HG03565 (cell line): Measurements from ENCODE around the gene ZSCAN25.
"Not testable (repeated sequence)": the region's sequence is repeated elsewhere in the genome, so short reads cannot be mapped to it uniquely, and the experiment has no call there.

ENCODE experiments used
- ATAC-seq: cut with Tn5 transposase; IDR thresholded peaks from one replicate; pipeline ENCODE4 v1.9.1; 2021; ENCODE audit warnings: mild to moderate bottlenecking, moderate library complexity; ENCODE audit not compliant: unreplicated experiment

The ZSCAN25 gene

DNA sequence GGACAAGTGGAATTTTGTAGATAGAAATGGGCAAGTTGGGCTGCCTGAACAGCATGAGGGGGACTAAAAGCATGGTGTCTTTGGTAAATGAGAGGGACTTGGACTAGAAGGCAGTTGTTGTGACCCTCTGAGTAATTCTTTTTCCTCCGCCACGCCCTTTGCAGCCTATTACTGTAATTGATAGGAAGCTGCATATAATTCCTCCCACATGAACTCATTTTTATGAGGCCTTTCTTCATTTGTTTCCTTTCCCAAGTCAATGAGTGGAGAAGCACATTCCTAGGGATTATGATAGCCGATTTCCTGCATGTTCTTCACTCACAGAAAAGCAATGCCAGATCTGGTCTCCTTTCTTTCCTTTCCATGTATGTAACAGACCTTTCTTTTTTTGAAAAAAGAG, 27.7 kb downstream of the ZSCAN25 start:
- ATAC-seq, result no peak

DNA sequence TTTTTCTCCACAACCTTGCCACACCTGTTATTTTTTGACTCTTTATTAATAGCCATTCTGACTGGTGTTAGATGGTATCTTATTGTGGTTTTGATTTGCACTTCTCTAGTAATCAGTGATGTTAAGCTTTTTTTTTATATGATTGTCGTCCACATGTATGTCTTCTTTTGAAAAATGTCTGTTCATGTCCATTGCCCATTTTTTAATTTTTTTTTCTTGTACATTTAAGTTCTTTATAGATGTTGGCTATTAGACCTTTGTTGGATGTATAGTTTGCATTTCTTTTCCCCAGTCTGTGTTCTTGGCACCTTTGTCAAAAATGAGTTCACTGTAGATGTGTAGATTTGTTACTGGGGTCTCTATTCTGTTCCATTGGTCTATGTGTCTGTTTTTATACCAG, 28.8 kb downstream of the ZSCAN25 start:
- no peak for ATAC-seq

DNA sequence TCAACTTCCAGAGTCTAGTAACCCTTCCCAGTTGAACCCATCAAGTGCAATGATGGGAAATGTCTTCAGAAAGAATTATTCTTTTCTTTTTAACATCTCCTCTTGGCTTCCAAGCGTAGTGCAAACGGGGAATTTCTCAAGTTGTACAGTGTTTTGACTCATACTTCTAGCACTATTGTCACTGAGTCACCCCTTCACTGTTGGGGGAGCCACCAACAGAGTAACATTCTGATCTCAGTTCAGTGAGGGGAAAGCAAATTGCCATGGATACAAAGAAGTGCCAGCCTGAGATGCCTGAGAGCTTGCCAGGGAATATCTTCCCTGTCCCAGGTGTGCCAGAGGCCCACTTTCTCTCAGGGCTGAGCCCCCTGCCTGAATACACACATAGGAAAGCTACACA, 32.1 kb downstream of the ZSCAN25 start:
- no peak for ATAC-seq

DNA sequence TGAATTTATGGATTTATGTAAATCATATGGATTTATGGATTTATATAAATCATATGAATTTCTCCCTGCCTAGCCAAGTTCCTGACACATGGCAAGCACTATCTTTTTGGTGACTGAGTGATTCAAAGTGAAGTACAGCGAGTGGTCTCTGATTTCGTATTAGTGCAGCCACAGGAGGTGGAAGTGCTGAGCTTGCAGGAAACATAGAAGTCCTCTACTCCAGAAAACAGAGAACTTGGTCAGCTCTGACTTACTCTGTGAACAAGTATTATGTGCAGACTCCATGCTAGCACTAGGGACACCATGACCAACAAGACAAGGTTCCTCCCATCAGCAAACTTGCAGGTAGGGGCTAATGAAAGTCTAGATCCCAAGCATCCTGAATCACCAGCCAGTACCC, 34.5 kb downstream of the ZSCAN25 start:
- no peak for ATAC-seq

DNA sequence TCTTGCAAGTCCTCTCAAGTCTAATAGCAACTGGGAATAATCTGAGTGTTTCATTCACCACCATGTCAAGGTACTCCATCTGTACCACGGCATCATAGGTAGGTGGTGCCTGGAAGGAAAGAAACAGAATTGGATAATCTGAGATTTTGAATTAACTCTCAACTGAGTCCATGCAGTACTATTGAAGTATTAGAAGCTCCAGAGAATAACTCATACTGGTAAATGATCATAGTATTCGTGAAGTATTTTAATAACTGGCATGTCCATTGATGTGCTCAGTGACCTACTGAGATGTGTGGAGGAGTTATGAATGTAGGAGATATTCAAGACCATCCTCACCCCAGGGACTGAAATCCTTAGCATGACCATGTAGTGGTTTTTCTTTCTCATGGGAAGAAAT, 35.9 kb downstream of the ZSCAN25 start:
- ATAC-seq, result no peak

DNA sequence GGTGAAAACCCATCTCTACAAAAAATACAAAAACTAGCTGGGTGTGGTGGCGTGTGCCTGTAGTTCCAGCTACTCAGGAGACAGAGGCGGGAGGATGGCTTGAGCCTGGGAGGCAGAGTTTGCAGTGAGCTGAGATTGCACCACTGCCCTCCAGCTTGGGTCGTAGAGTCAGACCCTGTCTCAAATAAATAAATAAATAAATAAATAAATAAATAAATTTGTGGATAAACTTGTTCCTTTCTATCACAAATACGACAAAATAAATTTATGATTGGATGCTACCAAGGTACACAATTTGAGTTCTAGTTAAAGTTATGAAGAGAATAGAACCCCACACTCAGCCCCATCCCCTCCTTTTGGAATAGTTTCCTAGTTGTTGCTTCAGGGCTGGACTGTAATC, 36.5 kb downstream of the ZSCAN25 start:
- not testable (repeated sequence) for ATAC-seq

DNA sequence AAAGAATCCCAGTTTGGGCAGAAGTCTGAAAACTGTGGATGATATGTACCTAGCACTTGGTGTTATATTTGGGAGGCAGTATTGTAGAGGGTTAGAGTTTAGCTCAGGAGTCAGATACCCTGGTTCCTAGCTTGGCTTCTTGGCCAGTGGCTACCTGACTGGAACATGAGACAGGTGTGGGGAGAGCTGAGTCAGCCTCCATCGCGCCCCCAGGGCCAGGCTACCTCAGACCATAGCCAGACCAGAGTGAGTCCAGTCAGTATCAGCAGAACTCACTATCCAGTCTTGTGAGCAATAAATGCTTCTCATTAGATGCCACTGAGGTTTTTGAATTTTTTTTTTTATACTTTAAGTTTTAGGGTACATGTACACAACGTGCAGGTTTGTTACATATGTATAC, 37.0 kb downstream of the ZSCAN25 start:
- no peak for ATAC-seq

DNA sequence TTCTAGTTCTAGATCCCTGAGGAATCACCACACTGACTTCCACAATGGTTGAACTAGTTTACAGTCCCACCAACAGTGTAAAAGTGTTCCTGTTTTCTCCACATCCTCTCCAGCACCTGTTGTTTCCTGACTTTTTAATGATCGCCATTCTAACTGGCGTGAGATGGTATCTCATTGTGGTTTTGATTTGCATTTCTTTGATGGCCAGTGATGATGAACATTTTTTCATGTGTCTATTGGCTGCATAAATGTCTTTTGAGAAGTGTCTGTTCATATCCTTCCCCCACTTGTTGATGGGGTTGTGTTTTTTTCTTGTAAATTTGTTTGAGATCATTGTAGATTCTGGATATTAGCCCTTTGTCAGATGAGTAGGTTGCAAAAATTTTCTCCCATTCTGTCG, 37.9 kb downstream of the ZSCAN25 start:
- not testable (repeated sequence) for ATAC-seq

DNA sequence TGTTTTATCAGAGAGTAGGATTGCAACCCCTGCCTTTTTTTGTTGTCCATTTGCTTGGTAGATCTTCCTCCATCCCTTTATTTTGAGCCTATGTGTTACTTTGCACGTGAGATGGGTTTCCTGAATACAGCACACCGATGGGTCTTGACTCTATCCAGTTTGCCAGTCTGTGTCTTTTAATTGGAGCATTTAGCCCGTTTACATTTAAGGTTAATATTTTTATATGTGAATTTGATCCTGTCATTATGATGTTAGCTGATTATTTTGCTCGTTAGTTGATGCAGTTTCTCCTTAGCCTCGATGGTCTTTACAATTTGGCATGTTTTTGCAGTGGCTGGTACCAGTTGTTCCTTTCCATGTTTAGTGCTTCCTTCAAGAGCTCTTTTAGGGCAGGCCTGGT, 41.1 kb downstream of the ZSCAN25 start:
- not testable (repeated sequence) for ATAC-seq

DNA sequence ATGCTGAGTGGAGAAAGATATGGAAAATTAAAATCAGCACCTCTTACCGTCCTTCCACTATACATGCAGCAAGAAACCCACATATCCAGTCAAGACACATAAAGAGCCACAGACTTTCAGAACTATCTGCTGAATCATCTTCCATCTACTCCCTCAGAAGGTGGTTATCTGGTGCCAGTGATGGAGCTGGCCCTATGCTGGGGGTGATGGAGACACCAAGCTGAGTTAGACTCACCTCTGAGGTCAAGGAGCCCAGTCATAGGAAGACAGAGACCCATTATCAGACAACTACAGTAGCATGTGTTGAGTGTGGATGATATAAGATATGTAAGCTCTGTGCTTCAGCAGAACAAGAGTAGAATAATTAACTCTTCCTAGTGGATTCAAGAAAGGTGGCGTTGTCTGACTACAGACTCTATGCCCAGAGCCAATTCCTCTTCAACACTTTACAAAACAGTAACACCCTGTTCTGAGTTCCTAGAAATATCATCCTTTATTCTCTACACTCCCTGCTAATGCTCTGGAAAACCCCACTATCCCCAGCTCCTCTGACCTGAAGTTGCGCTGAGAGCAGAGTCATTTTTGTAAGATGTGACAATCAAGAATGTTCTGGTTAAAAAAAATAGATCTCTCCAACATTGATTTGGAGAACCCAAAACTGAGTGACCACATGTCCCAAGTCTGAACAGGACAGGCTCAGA, 48.7 kb downstream of the ZSCAN25 start:
- ATAC-seq, result no peak

DNA sequence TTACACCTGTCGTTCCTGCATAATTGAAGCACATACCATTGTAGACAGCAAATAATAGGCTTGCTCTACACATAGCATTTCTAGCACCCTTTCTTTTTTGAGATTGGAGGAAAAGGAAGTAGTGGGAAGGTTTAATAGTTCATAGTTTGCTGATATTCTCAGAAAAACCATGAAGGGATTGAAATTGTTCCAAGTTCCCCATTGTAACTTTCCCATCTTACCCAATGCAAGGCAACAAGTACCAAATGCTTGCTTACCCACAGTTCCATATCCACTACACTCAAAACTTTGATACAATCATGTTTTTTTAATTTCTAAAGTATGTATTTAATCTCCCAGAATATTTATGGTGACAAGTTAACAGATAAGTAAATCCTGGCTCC, 49.3 kb downstream of the ZSCAN25 start:
- ATAC-seq, result no peak

DNA sequence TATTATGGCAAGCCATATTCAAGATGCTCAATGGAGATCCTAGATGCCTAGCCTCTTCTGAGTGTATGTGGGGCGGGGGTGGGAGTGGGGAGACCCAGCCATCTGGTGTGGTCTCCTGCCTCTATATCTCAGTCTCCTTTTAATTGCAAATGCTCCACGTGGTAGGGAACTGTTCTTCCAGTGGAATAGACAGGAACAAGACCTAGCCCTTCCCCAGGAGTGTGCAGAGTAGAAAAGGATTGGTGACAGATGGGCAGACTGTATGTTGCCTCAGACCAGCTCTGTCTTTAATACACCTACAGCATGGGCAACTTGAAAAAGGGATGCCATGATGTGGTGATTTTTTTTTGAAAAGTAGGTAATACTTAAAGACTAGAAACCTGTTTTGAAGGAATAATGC, 50.4 kb downstream of the ZSCAN25 start:
- ATAC-seq, result no peak

DNA sequence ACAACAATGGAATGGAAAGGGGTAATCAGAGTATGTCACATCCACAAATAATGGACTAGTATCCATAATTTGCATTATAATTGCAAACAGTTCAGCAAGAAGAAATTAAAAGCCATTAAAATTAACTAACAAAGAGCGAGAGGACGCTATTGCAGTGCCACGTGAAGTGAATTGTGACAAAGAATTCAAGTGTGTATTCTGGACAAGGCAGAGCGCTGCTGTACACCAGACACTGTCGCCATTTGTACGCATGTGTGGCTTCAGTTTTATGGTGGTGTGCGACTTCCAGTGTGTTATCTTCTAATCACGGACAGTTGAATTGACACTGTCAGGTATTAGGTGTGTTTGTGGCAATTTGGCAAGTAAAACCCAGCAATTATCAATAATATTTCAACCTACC, 51.8 kb downstream of the ZSCAN25 start:
- ATAC-seq, result no peak

DNA sequence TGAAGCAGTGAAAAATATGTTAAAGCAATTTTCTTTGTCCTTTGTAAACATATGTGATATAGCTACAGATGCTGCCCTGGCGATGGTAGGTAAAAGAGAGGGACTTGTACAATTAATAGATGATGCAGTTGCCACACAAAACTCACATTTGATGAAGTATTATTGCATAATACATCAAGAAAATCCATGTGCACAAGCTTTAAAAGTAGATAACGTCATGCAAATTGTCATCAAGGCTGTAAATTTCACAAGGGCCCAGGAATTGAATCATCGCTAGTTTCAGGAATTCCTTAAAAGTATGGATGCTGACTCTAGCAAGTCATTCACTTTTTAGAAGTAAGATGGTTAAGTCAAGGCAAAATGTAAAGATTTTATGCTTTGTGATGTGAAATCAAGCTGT, 53.0 kb downstream of the ZSCAN25 start:
- no peak for ATAC-seq

DNA sequence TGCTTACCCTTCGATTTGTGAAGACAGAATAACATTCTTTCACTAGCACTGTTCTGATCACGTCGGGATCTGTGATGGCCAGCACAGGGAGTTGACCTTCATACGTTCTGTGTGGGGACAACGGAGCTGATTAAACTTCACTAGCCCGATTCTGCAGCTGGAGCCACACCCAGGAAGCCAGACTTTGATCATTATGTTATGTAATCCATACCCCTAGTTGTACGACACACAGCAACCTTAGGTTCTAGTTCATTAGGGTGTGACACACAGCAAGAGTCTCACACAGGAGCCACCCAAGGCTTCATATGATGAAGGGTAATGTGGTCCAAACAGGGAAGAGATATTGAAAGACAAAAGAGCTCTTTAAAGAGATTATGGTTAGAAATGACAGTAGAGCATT, 55.8 kb downstream of the ZSCAN25 start:
- no peak for ATAC-seq

DNA sequence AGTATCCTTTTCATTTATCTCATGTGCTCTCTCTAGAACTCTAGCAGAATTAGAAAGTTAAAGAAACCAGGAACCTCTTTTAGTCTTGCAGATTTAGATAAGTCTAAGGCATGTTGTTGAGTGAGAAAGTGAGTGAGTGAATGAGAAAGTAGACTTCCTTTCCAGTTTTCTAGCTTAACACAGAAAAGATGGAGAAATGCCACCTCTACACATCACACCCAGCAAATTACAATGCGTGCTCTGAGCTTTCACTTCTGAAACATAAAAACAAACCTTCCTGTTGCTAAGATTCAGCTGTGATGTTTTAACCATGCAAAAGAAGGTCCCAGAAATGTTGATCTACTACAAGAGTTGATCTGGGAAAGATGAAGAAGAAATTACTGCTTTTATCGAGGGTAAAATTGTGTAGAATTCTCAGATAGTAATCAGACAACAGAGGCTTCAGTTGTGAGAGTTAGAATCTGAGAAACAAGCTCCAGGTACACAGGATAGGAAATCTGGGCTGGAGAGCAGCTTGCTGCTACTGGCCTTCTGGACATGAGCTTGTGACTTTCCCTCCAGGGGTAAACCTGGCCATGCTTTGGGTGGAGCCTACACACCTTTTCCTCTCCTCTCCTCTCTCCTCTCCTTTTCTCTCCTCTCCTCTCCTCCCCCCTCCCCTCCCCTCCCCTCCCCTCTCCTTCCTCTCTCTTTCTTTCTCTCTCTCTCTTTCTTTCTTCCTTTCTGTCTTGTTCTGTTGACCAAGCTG, 58.4 kb downstream of the ZSCAN25 start:
- no peak for ATAC-seq

DNA sequence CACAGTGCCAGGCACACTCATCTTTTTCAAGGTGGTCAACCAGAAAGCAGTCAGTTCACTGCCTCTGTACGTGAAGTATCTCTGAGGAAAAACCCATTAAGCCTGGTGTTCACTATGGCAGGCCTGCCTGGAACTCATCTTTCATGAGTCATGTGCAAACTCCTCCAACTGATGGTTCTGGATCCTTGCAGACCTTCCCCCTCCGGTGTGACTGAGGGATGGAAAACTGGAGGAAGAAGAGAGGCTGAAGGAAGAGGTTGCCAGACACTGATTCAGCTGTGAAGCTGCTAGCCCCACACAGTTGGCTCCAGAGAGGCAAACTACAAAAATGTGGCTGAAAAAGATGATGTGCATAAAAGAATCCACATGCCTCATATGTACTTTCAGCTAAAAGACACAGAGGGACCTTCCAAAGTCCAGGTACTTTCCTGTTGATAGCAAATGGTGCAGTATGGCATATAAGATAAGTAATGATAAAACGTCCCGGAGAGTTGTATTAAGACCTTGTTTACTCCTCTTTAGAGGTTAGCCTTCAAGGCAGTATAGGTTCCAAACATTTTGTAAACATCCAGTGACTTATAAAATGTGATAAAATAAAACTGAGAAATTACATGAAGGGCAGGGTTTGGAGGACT, 60.4 kb downstream of the ZSCAN25 start:
- no peak for ATAC-seq

DNA sequence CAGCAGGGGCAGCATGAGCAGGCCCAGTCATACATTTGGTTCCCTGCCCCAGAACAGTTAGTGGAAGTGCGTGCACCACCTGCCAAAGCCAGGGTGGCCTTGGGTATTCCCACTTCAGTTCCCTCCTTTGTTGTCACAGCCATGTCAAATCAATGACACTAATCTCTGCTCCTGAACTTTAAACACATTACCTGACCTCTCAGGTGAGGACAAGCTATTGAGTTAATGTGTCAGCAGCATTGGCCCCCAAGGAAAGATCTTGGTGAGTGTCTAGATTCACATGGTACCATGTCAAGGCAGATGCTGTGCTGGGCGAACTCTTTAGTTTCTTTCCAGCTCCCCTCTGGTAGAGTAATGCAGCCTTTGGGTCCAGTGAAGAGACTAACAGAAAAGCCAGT, 60.9 kb downstream of the ZSCAN25 start:
- ATAC-seq, result no peak

DNA sequence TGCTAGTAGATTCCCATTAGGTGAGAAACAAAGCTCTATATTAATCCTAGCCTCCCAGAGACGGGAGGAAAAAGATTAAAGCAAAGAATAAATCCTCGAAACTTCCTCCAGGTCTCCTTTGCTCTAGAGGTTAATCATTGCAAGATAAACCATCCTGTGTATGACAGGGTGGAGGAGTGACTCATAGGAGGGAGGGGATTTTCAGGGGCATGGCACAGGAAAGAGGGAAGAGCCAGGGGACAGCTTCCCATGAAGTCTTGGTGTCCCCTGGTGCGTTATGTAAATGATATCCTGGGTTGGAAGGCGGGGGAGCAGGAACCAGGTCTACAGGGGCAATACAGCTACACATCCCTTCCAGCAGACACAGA, 62.3 kb downstream of the ZSCAN25 start:
- no peak for ATAC-seq

DNA sequence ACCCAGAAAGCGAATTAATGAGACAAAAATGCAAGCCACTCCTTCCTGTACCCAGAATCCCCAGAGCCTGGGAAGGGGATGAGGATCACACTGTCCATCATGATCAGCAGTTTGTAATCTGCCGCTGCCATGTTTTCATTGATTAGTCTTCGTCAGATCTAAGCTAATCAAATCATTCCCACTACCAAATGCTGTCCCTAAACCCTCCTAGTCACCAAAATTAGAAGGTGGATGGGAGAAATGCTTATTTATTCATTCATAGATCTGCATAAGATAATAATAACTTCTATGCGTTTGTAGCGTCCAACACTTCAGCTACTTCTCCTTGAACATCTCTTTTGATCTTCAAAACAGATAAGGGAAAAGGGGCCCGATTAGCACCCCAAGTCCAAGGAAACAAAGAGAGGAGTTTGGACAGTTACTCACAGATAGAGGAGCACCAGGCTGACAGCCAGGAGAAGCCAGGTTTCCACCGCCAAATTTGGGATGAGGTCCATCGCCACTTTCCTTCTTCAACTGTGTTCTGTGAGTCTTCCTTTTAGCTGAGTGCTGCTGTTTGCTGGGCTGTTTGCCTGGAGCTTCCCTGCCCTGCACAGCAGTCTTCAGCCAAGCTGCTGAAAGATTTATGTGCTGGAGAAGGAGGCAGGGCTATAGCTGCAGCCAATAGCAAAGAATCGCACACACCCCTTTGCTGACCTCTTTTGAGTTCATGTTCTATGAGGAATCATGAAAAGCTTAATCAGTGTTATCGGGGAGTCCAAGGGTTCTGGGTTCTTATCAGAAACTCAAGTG, 62.9 kb downstream of the ZSCAN25 start, which contains the start of gene CYP3A5:
Gene CYP3A5 (minus strand): TSS at position 597 of the 792 bp plus-strand sequence. CDS start 100 bp downstream, at position 497.
- no peak for ATAC-seq
